HG03469 (cell line): ENCODE results near the gene COL4A2.

Source experiments
- ATAC-seq: cut with Tn5 transposase; IDR thresholded peaks from one replicate; pipeline ENCODE4 v1.9.1; 2021; ENCODE audit warnings: mild to moderate bottlenecking, moderate library complexity, moderate number of reproducible peaks; ENCODE audit not compliant: unreplicated experiment

The COL4A2 gene

DNA sequence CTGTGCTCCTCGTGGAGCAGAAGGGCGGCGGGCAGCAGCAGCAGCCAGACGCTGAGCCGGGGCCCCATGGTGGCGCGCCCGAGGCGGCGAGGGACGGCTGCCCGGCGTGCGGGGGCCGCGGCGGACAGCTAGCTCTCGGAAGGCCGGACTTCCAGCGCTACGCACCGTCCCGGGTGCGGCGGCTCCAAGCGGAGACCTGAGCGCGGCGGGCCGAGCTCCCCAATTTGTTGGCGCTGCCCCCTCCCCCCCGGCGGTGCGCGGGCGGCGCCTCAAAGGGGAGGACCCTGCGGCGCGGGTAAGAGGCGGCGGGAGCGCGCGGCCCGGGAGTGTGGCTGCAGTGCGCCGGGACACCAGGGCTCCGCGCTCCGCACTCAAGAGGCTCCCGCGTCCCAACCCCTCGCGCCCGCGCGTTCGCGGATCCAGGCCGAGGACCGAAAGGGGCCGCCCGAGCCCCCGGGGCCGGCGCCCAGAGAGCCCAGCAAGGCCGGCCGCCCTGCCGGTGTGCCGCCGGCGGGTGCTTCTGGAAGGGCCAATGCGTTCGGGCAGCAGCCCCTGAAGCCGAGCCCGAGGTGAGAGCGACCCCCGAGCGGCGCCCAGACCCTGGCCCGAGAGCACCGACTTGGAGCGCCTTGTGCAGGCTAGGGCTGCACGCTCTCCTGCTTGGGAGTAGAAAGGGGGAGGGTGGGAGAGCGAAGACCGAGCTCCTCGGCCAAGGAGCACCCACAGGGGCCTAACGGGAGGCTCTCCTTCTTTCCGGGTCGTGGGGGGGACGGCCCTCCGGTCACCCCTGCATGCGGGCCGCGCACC lies at the start of gene COL4A2, which contains the start of gene COL4A1:
TSS of gene COL4A2 (plus strand) at position 325 of the 807 bp plus-strand sequence. CDS start 620 bp downstream, outside the sequence.
TSS of gene COL4A1 (minus strand) at position 198 of the 807 bp plus-strand sequence. CDS start at position 68, 130 bp downstream.
- ATAC-seq, result no peak

DNA sequence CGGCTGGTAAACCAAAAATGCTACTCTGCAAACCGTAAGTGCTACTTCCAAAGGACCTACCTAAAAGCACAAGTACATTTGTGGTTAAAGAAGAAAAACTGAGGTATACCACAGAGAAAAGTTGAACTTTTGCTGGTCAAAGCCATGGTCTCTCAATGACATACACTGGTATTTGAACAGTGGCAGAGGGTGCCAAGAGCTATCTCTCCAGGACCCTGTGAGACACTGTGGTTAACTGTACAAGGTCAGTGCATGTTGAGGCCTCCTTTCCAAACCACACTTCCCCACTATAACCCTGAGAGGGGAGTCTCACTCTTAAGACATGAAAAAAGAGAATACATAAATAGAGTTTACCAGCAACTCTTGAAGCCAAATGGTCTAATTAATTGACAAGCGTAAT lies 49.7 kb upstream of the COL4A2 start:
- no peak for ATAC-seq

DNA sequence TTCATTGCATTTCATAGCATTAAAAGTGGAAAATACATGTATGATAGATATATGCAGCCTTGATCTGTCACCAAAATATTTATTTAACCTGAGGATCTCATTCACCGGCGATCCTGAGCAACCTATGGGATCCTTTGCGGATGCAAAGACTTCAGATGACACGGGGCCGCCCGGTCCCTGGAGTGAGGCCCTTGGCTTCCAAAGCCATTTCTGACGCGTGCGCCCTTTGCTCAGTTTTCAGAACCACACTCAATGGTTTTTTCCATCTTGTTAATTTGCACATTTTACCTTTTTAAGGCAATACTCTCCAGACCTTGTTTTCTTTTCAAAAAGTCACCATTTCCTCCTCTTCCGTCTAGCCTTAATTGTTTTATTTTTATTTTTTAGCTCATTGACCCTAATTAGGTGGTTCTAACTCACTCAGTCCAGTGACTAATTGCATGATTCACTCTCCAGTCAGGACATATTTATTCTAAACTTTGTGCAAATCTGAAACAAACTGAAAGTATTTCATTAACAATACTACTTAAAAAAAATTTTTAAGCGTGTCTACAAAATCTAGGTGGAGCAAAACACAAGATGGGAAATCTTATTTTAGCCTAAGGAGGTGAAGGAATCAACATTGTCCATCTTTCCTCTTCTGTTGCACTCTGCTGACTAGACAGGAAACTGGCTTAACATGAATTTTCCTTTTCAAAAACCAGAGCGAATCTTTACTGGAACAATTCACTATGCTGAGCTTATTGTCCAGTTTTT lies 48.0 kb upstream of the COL4A2 start:
- no peak for ATAC-seq

DNA sequence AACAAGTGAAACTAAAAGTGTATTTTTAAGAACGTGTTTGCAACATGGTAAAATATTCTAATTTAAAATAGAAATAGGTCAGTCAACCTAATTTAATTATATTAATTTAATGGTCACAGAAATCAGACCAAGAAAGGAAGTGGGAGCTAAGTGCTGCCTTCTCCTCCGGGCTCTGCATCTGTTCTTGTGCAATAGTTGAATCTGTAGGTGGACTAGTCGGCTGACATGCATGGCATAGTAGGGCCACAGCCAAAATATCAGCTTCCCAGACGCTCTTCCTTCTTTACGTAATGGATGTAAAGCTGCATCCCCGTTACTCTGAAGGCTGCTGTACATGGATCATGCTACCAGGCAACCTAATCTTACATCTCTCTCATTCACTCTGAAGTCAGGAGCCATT lies 47.4 kb upstream of the COL4A2 start:
- ATAC-seq, result no peak

DNA sequence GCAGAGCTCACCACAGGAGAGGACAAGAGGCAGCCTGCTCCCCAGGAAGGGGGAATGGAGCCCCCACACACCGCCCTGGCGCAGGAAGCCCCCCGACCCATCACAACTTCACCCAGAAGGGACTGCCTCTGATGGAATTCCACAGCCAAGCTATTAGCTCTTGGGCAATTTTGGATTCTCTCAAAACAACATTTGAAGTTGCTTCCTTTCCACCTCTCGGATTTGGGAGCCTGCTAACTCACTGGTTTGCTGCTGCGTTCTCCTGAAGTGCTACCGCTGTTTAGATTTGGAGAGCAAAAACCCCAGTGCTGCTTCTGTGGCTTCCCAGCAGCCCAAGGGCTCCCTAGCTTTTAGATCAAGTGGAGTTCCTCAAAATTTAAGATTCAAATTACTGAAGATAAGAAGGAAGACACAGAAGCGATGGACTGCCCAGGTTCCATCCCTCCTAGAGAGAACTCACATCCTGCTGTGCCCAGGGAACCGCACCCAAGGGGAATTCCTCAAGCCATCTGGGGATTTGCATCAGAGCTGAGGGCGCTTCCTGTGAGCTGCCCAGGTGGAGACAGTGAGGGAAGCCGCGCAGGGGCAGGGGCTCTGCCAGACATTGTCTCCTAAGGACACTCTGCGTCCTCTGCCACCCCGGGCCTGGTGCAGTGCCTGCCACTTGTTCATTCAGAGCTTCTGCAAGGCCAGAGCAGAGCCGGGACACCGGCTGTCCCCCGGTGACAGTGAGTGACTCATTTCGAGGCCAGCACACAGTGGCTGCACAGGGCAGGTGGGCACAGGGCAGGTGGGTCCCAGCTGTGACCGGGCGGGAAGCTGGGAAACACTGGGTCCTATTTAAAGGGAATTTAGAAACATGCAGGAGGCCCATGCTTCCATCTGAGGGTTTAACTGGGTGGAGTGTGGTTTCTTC lies 45.7 kb upstream of the COL4A2 start:
- ATAC-seq, result no peak

DNA sequence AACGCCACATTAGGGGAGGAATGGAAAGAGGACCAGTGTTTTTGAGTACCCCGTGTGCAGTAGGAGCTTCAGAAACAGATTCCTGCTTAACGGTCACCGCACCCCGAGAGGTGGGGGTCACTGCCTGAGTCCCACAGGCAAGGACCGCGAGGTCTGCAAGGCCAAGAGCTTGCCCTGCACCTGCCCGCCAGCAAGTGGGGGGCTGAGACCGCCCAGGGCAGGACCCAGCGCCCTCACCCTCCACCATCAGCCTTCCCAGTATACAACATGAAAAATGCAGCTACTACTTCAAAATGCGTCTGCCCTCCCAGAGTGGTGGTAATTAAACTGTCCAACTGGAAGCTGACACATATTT lies 45.0 kb upstream of the COL4A2 start:
- no peak for ATAC-seq

DNA sequence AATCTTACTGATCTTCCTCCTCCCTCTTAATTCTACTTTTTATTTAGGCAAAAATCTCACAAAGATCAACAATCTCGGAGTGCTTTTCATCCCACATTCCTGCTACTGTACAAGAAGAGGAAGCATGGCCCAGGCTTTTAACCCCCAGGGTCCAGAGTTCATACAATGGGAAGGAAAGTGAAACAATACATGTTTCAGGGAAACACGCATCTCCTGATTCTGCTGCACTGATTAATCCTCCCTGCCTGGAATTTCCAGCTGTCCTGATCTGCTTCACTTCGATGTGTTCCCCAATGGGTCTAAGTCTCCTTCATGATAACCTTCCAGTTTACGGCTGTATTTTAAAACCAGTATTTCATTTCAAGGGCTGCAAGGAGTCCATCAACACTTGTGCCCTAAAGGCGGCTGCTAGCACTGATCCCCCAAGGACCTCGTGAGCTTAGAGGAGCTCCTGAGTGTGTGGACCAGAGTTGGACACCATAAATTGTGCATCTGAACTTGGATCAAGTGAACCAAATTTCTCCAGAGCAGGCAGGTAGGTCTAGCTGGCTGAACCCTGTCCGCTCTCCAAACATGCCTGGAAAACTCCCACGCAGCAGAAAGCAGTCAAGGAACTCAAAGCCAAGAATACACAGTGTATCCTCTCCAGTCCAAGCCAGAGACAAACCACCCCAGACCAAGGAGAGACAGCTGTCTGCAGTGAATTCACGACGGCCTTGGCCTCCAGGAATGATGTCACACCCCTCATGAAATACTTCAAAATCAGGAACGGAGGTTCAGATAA lies 44.4 kb upstream of the COL4A2 start:
- no peak for ATAC-seq

DNA sequence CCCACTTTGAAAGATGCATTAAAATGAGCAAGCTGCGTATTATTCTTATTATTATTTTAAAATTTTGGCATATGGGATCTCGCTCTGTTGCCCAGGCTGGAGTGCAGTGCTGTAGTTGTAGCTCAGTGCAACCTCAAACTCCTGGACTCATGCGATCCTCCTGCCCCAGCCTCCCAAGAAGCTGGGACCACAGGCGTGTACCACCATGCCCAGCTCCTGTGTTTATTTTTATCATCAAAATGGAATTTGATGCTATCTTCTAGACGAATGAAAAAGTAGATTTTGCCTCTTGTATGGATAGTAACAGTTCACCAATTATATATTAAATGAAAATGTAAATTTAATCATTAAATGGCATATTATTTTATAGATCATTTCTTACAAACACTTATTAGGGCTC lies 43.7 kb upstream of the COL4A2 start:
- no peak for ATAC-seq

DNA sequence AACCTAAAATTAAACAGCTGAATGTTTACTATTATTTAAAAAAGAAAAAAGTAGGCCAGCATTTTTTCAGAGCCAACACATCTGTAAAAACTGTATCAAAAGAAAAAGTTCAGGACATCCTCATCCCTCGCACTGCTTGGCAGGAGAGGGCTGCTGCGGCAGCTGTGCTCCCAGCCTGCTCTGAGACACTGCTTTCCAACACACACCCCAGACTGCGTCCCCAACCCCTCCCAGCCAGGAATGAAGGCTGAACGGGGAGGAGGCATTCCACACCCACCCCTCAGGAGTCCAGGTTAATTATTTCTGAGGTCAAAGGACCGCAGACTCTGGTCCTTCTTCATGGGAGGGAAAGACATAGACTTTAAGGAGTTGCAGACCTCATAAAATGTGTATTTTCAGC lies 43.2 kb upstream of the COL4A2 start:
- no peak for ATAC-seq

DNA sequence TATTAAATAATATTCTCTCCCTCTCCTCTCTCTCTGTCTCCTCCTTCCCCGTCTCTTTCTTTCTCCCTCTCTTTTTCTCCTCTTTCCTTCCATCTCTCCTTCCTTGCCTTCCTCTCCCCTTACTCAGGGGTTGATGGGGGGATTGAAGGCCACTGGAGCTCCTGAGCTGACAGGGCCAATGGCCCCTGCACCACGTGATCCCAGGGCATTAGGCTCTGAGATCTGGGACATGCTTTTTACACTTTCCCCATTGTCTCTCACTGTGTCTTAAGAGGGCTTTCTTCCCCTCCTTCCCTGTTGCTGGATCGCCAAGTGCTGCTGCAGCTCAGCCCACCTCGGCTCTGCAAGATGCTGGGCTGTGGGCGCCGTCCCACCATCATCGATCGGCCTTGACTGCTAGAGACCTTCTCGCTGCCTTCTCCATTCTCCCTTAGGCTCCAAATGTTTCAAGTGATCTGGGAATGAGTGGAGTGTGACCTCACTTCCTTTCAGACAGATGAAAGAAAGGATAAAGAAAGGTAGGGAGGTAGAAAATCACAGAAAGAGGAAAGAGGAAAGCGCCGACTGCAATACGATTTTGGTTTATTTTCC lies 42.3 kb upstream of the COL4A2 start:
- ATAC-seq, result no peak

DNA sequence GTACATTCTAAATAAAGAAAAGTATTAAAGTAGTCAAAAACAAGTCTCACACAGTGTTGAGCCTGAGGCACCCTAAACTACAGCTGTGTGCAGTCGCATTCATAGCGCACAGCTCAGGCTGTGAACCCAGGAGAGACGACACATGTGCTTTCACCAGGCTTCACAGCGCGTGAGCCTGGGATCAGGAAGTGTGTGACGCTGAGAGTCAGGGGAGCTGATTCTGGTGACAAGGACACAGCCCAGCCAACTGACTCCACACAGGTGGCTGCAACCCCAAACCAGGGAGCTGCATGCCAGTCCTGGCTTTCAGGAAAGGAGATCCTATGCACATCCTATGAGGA lies 41.8 kb upstream of the COL4A2 start:
- no peak for ATAC-seq

DNA sequence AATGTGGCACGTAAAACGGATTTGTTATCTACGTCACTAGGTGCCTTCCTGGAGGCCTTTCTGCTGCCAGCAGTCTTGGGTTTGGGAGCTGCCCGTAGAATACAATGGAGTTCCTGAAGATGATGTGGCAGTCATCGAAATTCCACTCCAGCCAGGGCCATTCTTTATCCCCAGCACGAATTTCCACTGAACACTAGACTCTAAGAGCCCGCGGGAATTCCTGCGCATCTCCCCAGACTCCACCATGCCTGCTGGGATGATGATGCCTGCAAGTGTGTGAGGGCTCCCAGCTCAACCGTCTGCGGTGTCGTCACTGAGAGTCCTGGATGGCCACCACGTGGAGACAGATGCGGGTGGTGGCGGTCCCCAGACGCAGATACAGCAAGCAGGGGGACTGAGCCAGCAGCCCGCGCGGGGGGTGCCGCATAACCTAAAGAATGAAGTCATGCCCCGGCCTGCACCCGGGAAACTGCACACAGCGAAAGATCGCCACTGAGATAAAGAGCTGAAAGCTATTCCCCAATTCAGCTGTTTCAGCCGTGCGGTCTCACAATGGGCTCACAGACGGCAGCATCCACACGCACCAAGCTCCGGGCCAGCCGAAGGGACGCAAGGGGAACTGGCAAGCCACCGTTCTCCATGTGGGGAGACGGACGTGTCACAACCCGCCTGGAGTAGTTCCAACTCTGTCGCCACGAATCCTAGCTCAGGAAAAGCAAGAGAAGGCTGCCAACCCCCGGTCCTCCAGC lies 41.2 kb upstream of the COL4A2 start:
- no peak for ATAC-seq

DNA sequence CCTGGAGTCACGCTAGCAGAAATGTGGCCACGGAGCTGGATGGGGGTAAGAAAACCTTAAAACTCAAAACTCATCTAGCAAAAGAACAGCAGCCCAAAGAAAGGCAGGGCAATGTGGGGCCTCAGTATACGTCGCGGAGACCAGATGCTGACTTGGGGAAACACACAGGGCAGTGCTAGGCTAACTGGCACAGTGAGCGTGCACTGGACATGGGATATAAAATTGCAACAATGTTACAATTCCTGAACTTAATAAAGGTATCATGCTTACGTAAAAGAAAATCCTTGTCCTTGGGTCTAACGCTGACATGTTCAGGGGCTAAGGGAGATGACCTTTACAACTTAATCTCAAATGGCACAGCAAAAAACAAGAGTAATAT lies 40.7 kb upstream of the COL4A2 start:
- no peak for ATAC-seq

DNA sequence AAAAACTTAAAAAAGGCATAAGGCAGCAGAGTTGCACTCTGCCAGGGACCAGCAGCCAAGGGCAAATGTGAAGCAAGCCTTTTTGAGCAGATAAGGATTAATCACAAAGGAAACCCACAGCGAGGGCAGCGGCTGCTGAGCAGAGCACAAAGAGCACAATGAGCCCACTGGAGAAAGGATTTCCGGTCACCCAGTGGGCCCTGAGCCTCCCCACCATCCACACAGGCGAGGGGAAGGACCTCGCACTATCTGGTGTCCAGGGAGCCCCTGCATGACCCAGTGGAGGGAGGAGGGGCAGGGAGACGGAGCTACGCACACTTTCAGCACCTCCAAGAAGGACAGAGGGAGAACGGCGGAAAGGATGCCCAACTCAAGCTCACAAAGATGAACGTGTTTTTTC lies 40.1 kb upstream of the COL4A2 start:
- ATAC-seq, result no peak

DNA sequence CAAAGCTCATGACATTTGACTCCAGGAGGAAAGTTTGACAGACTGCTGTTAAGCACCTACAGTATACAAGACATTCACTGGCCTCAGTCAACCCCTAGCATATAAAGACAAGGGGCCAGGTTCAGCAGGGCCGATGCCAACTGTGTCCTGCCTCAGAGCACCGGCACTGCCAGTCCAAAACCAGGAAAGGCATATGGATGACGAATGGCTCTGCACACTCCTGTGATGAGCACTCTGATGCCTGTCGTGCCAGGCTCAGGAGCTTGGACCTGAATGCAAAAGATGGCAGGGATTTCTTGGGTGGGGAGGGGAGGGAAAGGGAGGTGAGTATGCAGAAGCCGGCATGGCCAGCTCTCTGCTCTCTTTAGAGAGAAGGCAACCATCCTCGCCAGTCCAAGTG lies 39.0 kb upstream of the COL4A2 start:
- ATAC-seq, result no peak

DNA sequence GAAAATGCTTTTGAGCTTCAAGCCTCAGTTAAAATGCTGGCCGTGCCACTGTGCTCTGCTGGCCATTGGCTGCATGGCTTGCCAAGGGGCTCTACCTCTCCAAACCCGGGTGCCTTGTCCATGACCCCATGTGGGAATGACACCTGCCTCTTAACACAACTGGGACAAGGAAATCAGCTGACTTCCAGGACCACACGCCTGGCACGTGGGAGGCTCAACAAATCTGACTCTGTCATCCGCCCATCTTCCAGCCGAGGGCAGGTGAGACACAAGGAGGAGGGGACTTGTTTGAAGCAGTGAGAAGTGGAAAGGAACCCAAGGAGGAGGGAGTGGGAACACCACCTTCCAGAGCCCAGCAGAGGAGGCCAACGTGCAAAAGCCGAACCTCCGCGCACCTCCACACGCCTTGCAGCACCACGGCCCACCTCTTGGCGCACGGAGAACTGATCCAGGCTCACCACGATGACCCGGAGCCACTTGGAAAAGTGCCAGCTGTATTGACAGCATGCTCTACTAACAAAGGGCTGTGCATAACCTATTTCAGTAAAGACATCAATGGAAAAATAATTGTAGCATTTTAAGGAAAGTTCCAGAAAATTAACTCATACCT lies 38.4 kb upstream of the COL4A2 start:
- no peak for ATAC-seq

DNA sequence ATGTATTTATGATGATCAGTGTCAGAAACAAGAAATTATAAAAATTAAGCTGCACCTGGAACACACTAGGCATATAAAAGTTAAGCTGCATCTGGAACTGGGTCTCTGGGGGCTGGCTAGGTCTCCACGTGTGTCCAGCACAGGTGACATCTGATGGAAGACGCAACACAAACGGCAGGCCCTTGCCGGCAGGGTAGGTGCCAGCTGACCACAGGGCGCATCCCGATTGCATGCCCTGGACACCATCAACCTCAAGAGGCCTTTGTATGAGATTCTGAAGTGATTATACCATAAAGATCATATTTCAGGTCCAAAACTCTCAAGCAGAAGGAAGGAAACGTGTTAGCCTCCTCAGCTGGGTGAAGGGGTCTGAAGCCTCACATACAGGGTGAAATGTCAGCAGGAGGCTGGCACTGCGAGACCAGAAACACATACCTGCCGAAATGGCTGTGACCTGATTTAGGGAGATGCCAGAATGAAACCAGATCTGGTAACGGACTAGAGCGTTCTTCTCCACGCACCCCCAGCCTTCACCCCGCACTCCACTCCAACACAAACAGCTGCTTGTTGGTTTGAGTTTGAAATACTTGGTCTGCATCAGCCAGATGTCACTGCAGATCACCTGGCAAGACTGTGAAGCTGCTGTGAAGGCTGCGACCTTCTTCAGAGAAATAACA lies 37.4 kb upstream of the COL4A2 start:
- ATAC-seq, result no peak

DNA sequence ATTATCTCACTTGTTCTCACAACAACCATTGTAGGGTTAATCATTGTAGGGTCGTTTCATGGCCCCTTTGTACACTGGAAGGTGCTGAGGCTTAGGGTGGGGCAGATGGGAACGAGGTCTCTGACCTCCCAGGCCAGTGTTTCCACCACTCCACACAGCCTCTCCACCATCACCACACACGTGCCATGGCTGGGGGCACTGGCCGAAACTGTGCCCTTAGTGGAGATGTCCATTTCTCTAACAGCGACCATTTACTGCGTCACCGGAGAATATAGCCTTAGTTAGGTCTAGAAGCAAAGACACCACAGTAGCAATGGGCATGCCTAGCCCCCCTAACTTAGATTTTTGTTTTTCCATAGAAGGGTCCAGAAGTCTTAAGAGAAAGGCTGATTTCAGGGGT lies 36.6 kb upstream of the COL4A2 start:
- ATAC-seq, result no peak

DNA sequence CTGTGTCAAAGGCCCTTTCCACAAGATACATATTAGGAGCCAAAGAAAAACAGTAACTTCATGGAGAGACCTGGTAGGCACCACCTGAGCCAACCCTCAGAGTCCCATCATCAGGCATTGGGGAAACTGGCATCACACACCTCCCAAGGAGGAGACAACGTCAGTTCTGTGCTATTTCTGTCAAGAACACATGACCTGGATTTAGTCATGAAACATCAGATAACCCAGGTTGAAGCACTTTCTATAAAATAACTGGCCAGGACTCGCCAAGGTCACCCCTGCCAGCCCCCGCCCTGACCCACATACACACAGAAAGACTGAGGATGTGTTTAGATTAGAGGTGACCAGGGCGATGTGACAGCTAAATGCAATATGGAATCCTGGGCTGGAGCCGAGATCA lies 35.8 kb upstream of the COL4A2 start:
- no peak for ATAC-seq
